Neutrophil (primary cell): Measurements from ENCODE around the gene NACC2.

ENCODE experiments used
- H3K27ac ChIP-seq: fragments of 200-600 bp; sonication (generic); 2 replicates; pipeline ENCODE4 v1.5.1; 2016; ENCODE audit warnings: mild to moderate bottlenecking, moderate library complexity
- H3K27me3 ChIP-seq: fragments of 200-600 bp; sonication (generic); 2 replicates; pipeline ENCODE4 v1.6.0; 2016; ENCODE audit warnings: mild to moderate bottlenecking
- H3K36me3 ChIP-seq: fragments of 200-600 bp; sonication (generic); 2 replicates; pipeline ENCODE4 v1.5.1; 2017
- H3K4me1 ChIP-seq, 2 experiments: fragments of 200-600 bp in 1 of 2; sonication (generic) in 1 of 2; 1 replicate in 1 of 2; 2 replicates in 1 of 2; pipeline versions ENCODE4 v1.5.1 to v1.6.1; 2013 to 2016; ENCODE audit warnings: low read depth in 1 of 2, low read length in 1 of 2, mild to moderate bottlenecking in 1 of 2, moderate library complexity in 1 of 2; ENCODE audit not compliant: control insufficient read depth in 1 of 2, insufficient read depth in 1 of 2
- H3K4me3 ChIP-seq, 2 experiments: fragments of 200-600 bp in 1 of 2; sonication (generic) in 1 of 2; 1 replicate in 1 of 2; 2 replicates in 1 of 2; pipeline ENCODE4 v1.5.1; 2013 to 2016; ENCODE audit warnings: low read depth in 1 of 2, low read length in 1 of 2, mild to moderate bottlenecking in 1 of 2, moderate library complexity in 1 of 2
- H3K9me3 ChIP-seq: fragments of 200-600 bp; sonication (generic); 2 replicates; pipeline ENCODE4 v1.5.1; 2016
- CTCF ChIP-seq: fragments of 200-600 bp; sonication (generic); IDR thresholded peaks from 2 replicates; pipeline ENCODE4 v1.5.1; 2016; ENCODE audit warnings: antibody characterized with exemption

NACC2 gene

GRCh38 chr9:135980926-135981630, 114.0 kb downstream of the NACC2 start:
- Histone ChIP-seq H3K9me3 (no peaks in the 10 kb centered on the region), H3K4me1 (no peaks in the 10 kb centered on the region), H3K36me3 (no peaks in the 10 kb centered on the region), H3K27ac (no peak overlapping the region), H3K27me3 (peaks cover 54% of the 10 kb centered on the region), H3K4me3 (no peak overlapping the region)
- no peak for TF ChIP-seq CTCF

GRCh38 chr9:135979547-135980166, 115.4 kb downstream of the NACC2 start:
- no peaks in the 10 kb centered on the region for H3K9me3 ChIP-seq
- no peaks in the 10 kb centered on the region for H3K4me1 ChIP-seq
- no peaks in the 10 kb centered on the region for H3K36me3 ChIP-seq
- H3K27ac ChIP-seq = no peak overlapping the region
- H3K27me3 ChIP-seq = peaks cover 50% of the 10 kb centered on the region
- no peak overlapping the region for H3K4me3 ChIP-seq
- no peak for TF ChIP-seq CTCF

GRCh38 chr9:135978642-135979546, 116.2 kb downstream of the NACC2 start:
- H3K36me3 ChIP-seq = no peaks in the 10 kb centered on the region
- peaks cover under 1 to 3% of the 10 kb centered on the region in 2 experiments for H3K4me1 ChIP-seq
- no peaks in the 10 kb centered on the region for H3K9me3 ChIP-seq
- H3K27ac ChIP-seq = no peak overlapping the region
- no peak overlapping the region for H3K4me3 ChIP-seq
- H3K27me3 ChIP-seq = peaks cover 42% of the 10 kb centered on the region
- no peak for TF ChIP-seq CTCF

- Histone ChIP-seq H3K27me3 (peaks cover 38% of the 10 kb centered on the region), H3K4me3 (no peak overlapping the region), H3K27ac (no peak overlapping the region), H3K9me3 (no peaks in the 10 kb centered on the region), H3K36me3 (no peaks in the 10 kb centered on the region), H3K4me1 (peaks cover 10 to 15% of the 10 kb centered on the region in 2 experiments)
- no peak for TF ChIP-seq CTCF
Measured at GRCh38 chr9:135976944-135977343, 118.1 kb downstream of the NACC2 start.

GRCh38 chr9:135976531-135976930, 118.6 kb downstream of the NACC2 start:
- Histone ChIP-seq H3K27me3 (peaks cover 38% of the 10 kb centered on the region), H3K4me1 (peaks cover 10 to 15% of the 10 kb centered on the region in 2 experiments)

More at GRCh38 chr9:135976531-135976930, 118.6 kb downstream of the NACC2 start:
- Histone ChIP-seq H3K36me3 (no peaks in the 10 kb centered on the region), H3K4me3 (no peak overlapping the region), H3K9me3 (no peaks in the 10 kb centered on the region), H3K27ac (no peak overlapping the region)
- TF ChIP-seq CTCF = no peak
